Stomach (tissue), 9 donors: ENCODE measurements around the gene SIGLEC9. TPM values are rescaled to one million over a fixed set of nuclear protein-coding genes. Genes with fewer than 3 reads are reported as not detected.

Experiments used
- DNase-seq, 2 donors: peaks; one replicate each; pipeline versions ENCODE4 v3.0.0 to v3.0.0-alpha.2; 2013 to 2019
- H3K27ac ChIP-seq, 5 donors: fragments of 200-600 bp in 4 of 5; sonication (generic) in 4 of 5; one replicate each; pipeline ENCODE4 v1.5.1; 2013 to 2019; ENCODE audit warnings: mild to moderate bottlenecking in 1 of 5, moderate library complexity in 1 of 5
- H3K27me3 ChIP-seq, 3 donors: fragments of 200-600 bp; sonication (generic); one replicate each; pipeline ENCODE4 v1.5.1; 2017 to 2019; ENCODE audit warnings: mixed run types in 1 of 3
- H3K36me3 ChIP-seq, 4 donors: fragments of 200-600 bp; sonication (generic); 1 replicate in 3 of 4; 2 replicates in 1 of 4; pipeline ENCODE4 v1.5.1; 2016 to 2019
- H3K4me1 ChIP-seq, 4 donors: fragments of 200-600 bp; sonication (generic); one replicate each; pipeline ENCODE4 v1.5.1; 2016 to 2019
- H3K4me3 ChIP-seq, 4 donors: fragments of 200-600 bp; sonication (generic) in 3 of 4; one replicate each; pipeline ENCODE4 v1.5.1; 2016 to 2019; ENCODE audit warnings: mild to moderate bottlenecking in 1 of 4
- H3K9me3 ChIP-seq, 4 donors: fragments of 200-600 bp; sonication (generic); one replicate each; pipeline ENCODE4 v1.5.1; 2016 to 2019
- EP300 ChIP-seq: sonication (generic); formaldehyde crosslinking; IDR thresholded peaks from one replicate; pipeline ENCODE4 v1.6.1; 2017; ENCODE audit warnings: antibody characterized with exemption
- POLR2A ChIP-seq, 4 donors: fragments of 450-650 bp; IDR thresholded peaks; one replicate each; pipeline ENCODE4 v1.6.1; 2016; ENCODE audit warnings: antibody characterized with exemption in 4 of 4, control low read depth in 2 of 4, mild to moderate bottlenecking in 1 of 4, moderate library complexity in 1 of 4
- POLR2AphosphoS5 ChIP-seq, 3 donors: sonication (generic); formaldehyde crosslinking; IDR thresholded peaks; one replicate each; pipeline ENCODE4 v1.6.1; 2016; ENCODE audit warnings: antibody characterized with exemption in 3 of 3
- WGBS, 5 donors: extraction: QIAGEN DNeasy Blood & Tissue Kit in 3 of 5; methylation state at CpG; one replicate each; pipeline versions ENCODE4 v1.1.5 to v1.1.7; 2013 to 2018; 5-methylcytosine and 5-hydroxymethylcytosine counted together
- intact Hi-C: fragments of 100-400 bp; cut with DNase I; formaldehyde crosslinking; loops from one replicate; pipeline ENCODE4 v1.15.1; 2023; ENCODE audit warnings: low total_unique reads
- polyA plus RNA-seq, 3 donors: library from polyadenylated mRNA; stranded (reverse); fragments of 200-250 nt; gene quantifications; one replicate each; pipeline ENCODE4 v1.2.3, GENCODE V29; 2013
- total RNA-seq, 5 donors: library from RNA; depleted of rRNA; stranded (reverse); fragments of >200 nt; gene quantifications; one replicate each; pipeline versions ENCODE4 v1.1.0 to v1.2.3, GENCODE V29; 2014 to 2016
- TF ChIP-seq, protein P1 (sequence below), 7 experiments: fragments of 450-650 bp in 4 of 7; fragments of 200-600 bp in 3 of 7; sonication (generic) in 3 of 7; IDR thresholded peaks; one replicate each; pipeline ENCODE4 v1.5.1; 2016 to 2019; ENCODE audit warnings: antibody characterized with exemption in 7 of 7, control low read depth in 2 of 7, mild to moderate bottlenecking in 1 of 7
- donor health status: healthy with polysubstance abuse.
- donor health status: Bipolar disorder and iron deficiency.
- donor health status: healthy.

SIGLEC9 gene
- total and polyA plus RNA-seq, 8 donors: 0.61 to 13.9 (median 1.2) TPM; not detected in 1

DNA sequence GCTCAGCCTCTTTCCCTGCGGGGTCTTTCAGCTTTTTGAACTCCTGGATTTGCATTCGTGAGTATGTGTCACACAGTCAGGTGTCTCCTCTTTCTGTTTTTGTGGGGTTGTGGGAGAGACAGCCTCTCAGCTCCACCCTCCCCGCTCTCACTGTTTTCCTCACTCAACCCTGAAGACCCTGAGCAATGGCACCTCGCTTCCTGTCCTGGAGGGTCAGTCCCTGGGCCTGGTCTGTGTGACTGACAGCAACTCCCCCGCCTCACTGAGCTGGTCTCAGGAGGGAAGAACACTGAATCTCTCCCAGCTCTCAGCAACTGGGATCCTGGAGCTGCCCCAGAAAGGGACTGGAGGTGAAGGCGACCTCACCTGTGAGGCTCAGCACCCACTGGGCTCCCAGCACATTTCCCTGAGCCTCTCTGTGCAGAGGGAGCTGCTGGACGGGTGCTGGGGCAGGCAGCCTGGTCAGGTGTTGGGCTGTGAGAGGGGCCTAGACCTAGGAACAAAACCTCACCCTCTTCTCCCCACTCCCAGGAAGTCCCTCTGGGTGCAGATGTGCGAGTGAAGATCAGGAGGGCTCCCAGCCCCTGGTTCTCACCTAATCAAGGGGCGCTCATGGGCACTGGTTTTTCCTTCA, 13.2 kb downstream of the SIGLEC9 start:
- peaks cover 0 to 38% (median 16%) of the 10 kb centered on the region in 3 donors for H3K27me3 ChIP-seq
- peaks cover 0 to 12% (median 0%) of the 10 kb centered on the region in 4 donors for H3K4me1 ChIP-seq
- no peak for DNase-seq
- H3K36me3 ChIP-seq: no peaks in the 10 kb centered on the region
- WGBS, 5 donors: 56 to 77% (median 69%) methylated on average over 8 to 9 of the region's 9 CpGs
- peak overlapping the region in 3 of 5 donors; percentile 41 to 74 (median 73) for H3K27ac ChIP-seq
- TF ChIP-seq, protein P1, sequence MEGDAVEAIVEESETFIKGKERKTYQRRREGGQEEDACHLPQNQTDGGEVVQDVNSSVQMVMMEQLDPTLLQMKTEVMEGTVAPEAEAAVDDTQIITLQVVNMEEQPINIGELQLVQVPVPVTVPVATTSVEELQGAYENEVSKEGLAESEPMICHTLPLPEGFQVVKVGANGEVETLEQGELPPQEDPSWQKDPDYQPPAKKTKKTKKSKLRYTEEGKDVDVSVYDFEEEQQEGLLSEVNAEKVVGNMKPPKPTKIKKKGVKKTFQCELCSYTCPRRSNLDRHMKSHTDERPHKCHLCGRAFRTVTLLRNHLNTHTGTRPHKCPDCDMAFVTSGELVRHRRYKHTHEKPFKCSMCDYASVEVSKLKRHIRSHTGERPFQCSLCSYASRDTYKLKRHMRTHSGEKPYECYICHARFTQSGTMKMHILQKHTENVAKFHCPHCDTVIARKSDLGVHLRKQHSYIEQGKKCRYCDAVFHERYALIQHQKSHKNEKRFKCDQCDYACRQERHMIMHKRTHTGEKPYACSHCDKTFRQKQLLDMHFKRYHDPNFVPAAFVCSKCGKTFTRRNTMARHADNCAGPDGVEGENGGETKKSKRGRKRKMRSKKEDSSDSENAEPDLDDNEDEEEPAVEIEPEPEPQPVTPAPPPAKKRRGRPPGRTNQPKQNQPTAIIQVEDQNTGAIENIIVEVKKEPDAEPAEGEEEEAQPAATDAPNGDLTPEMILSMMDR (IDR thresholded peaks at IDR 0.05): no peak
- TF ChIP-seq POLR2AphosphoS5 (IDR thresholded peaks at IDR 0.05) (no peak), POLR2A (IDR thresholded peaks at IDR 0.05) (no peak), EP300 (no peak)
- no peaks in the 10 kb centered on the region for H3K9me3 ChIP-seq
- intact Hi-C loops: no loop called here
- no peak overlapping the region for H3K4me3 ChIP-seq

DNA sequence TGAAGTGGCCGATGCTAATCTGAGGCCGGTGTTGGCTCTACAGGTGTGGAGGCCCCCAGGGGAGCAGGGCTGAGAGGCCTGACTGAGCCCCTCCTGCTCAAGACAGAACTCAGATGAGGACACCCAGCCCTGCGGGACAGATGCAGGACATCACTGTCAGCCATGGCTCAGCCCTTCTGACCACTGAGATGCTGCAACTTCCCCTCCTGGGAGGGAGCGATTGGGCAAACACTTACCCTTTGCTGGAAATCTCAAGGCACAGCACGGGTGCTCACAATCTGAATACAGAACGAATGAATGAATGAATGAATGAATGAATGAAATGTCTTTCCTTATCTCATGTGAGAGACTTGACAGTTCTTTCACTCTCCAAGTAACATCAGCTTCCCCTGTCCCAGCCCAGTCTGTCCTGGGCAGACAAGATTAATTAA, 13.9 kb downstream of the SIGLEC9 start:
- Histone ChIP-seq H3K36me3 (no peaks in the 10 kb centered on the region), H3K4me1 (peaks cover 0 to 12% (median 0%) of the 10 kb centered on the region in 4 donors), H3K27ac (peak overlapping the region in 3 of 5 donors; percentile 45 to 74 (median 73)), H3K27me3 (peaks cover 0 to 43% (median 16%) of the 10 kb centered on the region in 3 donors), H3K4me3 (no peak overlapping the region), H3K9me3 (no peaks in the 10 kb centered on the region)
- TF ChIP-seq, protein P1 (IDR thresholded peaks at IDR 0.05): no peak
- peak in 1 of 3 donors; percentile 18 for TF ChIP-seq POLR2AphosphoS5 (IDR thresholded peaks at IDR 0.05)
- WGBS, 5 donors: 58 to 71% (median 62%) methylated on average over 6 of the region's 6 CpGs
- intact Hi-C loops: no loop called here
- peak in 1 of 2 donors; percentile 38 for DNase-seq

DNA sequence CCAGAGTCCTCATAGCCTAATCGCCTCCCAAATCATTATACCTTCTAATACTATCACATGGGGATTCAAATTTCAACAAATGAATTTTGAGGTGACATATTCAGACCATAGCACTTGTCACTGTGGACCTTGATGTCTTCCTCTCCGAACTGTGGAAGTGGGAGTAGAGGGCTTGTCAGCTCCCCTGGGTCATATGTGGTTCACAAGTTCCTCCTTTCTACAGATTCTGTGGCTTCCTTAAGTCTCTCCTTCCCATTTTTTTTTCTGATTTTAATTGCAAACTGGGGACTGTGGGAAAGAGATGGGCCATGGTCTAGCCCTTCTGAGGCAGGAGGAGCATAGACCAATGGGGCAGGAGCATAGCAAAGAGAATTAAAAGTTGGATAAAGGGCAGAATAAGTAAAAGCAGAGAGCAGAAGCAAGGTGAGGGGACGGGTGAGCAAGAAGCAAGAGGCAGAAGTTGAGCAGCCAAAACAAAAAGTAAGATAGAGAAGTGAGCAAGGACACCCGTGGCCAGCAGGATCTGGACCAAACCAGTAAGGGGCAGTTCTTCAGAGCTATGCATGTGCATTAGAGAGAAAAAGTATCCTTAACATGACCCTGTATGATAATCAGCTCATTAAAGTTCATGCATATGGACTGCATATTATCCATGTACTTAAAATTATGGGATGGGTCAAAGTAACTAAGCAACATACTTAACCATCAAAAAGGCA, 14.8 kb downstream of the SIGLEC9 start:
- intact Hi-C loops: no loop called here
- Histone ChIP-seq H3K9me3 (no peaks in the 10 kb centered on the region), H3K27ac (peak overlapping the region in 3 of 5 donors; percentile 45 to 74 (median 73)), H3K4me1 (peaks cover 0 to 12% (median 0%) of the 10 kb centered on the region in 4 donors), H3K4me3 (no peak overlapping the region), H3K36me3 (no peaks in the 10 kb centered on the region), H3K27me3 (peaks cover 0 to 46% (median 18%) of the 10 kb centered on the region in 3 donors)
- TF ChIP-seq, protein P1 (IDR thresholded peaks at IDR 0.05): no peak
- TF ChIP-seq POLR2A (IDR thresholded peaks at IDR 0.05): no peak
- TF ChIP-seq POLR2AphosphoS5 (IDR thresholded peaks at IDR 0.05): no peak
- no peak for TF ChIP-seq EP300
- WGBS, 5 donors: 56 to 72% (median 58%) methylated on average over 4 of the region's 4 CpGs
- DNase-seq: no peak

DNA sequence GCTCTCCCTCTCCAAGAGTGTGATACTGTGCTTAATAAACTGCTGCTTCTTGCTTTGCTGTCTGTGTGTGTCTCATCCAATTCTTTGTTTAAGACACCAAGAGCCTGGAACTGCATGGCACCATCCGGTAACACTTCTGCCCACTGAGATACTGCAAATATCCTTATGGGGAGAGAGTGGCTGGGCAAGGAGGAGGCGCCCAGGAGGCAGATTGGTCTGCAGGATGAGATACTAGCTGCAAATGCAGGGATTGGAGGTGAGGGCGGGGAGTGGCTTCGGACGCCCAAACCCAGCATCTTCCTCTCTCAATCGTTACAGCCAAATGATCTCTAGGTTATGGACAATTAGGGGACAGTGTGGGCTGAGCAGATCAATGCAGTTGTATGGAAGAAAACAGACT, 15.7 kb downstream of the SIGLEC9 start:
- intact Hi-C loops: no loop called here
- TF ChIP-seq POLR2AphosphoS5 (IDR thresholded peaks at IDR 0.05): no peak
- no peak for TF ChIP-seq POLR2A (IDR thresholded peaks at IDR 0.05)
- TF ChIP-seq, protein P1 (IDR thresholded peaks at IDR 0.05): no peak
- no peak for DNase-seq
- 35 to 49% (median 40%) methylated on average over 6 of the region's 6 CpGs for WGBS, 5 donors
- Histone ChIP-seq H3K36me3 (no peaks in the 10 kb centered on the region), H3K27ac (peak overlapping the region in 1 of 5 donors; percentile 73), H3K27me3 (peaks cover 0 to 49% (median 21%) of the 10 kb centered on the region in 3 donors), H3K4me1 (peaks cover 0 to 12% (median 0%) of the 10 kb centered on the region in 4 donors), H3K9me3 (no peaks in the 10 kb centered on the region), H3K4me3 (no peak overlapping the region)
